GM12878 (cell line): ENCODE results near the gene CD244. TPM values are rescaled to one million over a fixed set of nuclear protein-coding genes. Genes with fewer than 3 reads are reported as not detected.

ENCODE experiments used
- CTCF ChIP-seq, 3 experiments: IDR thresholded peaks in 2 of 3; conservative IDR thresholded peaks in 1 of 3; 2 replicates each; pipeline ENCODE4 v1.5.1; 2011; ENCODE audit warnings: low read depth in 3 of 3, low read length in 3 of 3, mild to moderate bottlenecking in 3 of 3, control low read depth in 2 of 3, moderate library complexity in 2 of 3, inconsistent platforms in 1 of 3, mixed read lengths in 1 of 3; ENCODE audit not compliant: control insufficient read depth in 2 of 3, insufficient read depth in 1 of 3; ENCODE audit errors: extremely low read depth in 1 of 3
- GATAD2B ChIP-seq: fragments of 450-650 bp; conservative IDR thresholded peaks from 2 replicates; pipeline ENCODE4 v1.6.1; 2017; ENCODE audit warnings: low read depth, mild to moderate bottlenecking, moderate library complexity
- HDAC2 ChIP-seq: fragments of 200-600 bp; sonication (generic); IDR thresholded peaks from 2 replicates; pipeline ENCODE4 v1.6.1; 2017
- MEF2B ChIP-seq: fragments of 450-650 bp; IDR thresholded peaks from 2 replicates; pipeline ENCODE4 v1.6.1; 2018; ENCODE audit warnings: mild to moderate bottlenecking, moderate library complexity; ENCODE audit not compliant: partially characterized antibody, poor library complexity, severe bottlenecking
- MXI1 ChIP-seq: fragments of 150-350 bp; IDR thresholded peaks from 2 replicates; pipeline ENCODE4 v1.6.1; 2011; ENCODE audit warnings: low read depth, mild to moderate bottlenecking, inconsistent platforms, low read length, improper control_type of control experiment
- RAD21 ChIP-seq: IDR thresholded peaks from 2 replicates; pipeline ENCODE4 v1.6.1; 2011; ENCODE audit warnings: mild to moderate bottlenecking, low read depth, low read length, moderate library complexity; ENCODE audit not compliant: insufficient read depth
- RELB ChIP-seq: fragments of 450-650 bp; IDR thresholded peaks from 2 replicates; pipeline ENCODE4 v1.6.1; 2017; ENCODE audit warnings: low read depth, mild to moderate bottlenecking, moderate library complexity
- SMC3 ChIP-seq: IDR thresholded peaks from 2 replicates; pipeline ENCODE4 v1.6.1; 2011; ENCODE audit warnings: low read length, improper control_type of control experiment, borderline replicate concordance
- YY1 ChIP-seq: IDR thresholded peaks from 2 replicates; pipeline ENCODE4 v1.6.1; 2011; ENCODE audit warnings: low read depth, mild to moderate bottlenecking, low read length
- polyA plus RNA-seq, 11 experiments: library from polyadenylated mRNA; depleted of rRNA in 4 of 11; unstranded in 6 of 11; stranded (reverse) in 5 of 11; fragments of >200 nt; fragmentation: Nextera tagmentation in 4 of 11; fragmentation: Illumina TruSeq in 1 of 11; extraction: Ambion mirVana in 4 of 11; extraction: Trizol in 1 of 11; gene quantifications; 1 replicate in 1 of 11; 2 replicates in 10 of 11; pipeline versions ENCODE4 v1.2.1 to v1.2.3, GENCODE V29; 2011 to 2016; ENCODE audit warnings: inconsistent platforms in 2 of 11, missing spikeins in 2 of 11, low read depth in 1 of 11
- total RNA-seq, 4 experiments: library from RNA; depleted of rRNA in 3 of 4; stranded (reverse); fragments of >200 nt in 3 of 4; fragmentation: Illumina TruSeq in 1 of 4; extraction: Trizol in 1 of 4; gene quantifications; 2 replicates each; pipeline versions ENCODE4 v1.2.1 to v1.2.3, GENCODE V29; 2013 to 2021
- TF ChIP-seq, protein P1 (sequence below): fragments of 450-650 bp; IDR thresholded peaks from 2 replicates; pipeline ENCODE4 v1.6.1; 2016; ENCODE audit warnings: mild to moderate bottlenecking
- TF ChIP-seq, protein P2 (sequence below): fragments of 450-650 bp; IDR thresholded peaks from 2 replicates; pipeline ENCODE4 v1.6.1; 2018; ENCODE audit warnings: borderline replicate concordance, mild to moderate bottlenecking; ENCODE audit not compliant: partially characterized antibody

The CD244 gene
- total and polyA plus RNA-seq, 10 of the 15 experiments (the other 5 are each of a cell fraction or from before 2014, with no cell fraction given): 0.24 to 13.6 (median 0.73) TPM

DNA sequence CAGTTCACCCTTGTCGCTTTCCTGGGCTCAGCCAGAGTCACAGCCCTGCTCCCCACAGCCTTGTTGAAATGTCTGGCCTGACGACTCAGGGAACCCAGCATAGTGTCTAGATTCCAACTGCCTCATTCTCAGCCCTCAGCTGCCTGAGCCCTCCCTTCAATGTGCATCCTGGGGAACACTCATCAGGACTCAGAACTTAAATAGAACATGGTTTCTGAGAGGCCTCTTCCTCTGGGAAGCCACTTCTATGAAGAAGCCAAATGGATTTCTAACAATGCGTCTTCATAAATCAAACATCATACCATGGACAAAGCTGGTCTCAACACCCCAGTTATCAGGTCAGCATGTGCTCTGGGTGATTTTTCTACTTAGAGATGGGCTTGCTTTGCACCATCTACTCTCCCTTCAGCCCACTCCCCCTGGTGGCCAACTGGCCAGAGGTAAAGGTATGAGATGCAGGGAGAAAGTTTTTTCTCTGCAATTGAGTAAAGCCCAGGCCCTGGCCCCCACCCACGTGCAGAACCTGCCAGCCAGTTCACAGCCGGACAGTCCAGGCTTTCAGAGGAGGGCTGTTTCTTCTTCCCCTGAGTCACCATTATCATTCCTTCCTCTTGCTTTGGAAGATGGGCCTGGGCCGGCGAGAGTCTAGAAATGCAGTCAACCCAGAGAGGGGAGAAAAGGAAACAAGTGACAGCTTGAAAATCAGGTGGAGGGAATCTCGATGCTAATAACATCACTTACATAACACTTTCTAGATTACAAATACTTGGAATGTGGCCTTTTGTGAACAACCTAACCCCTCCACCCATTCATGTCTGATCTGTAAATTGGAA, 32.1 kb downstream of the CD244 start (continued):
- TF ChIP-seq CTCF (IDR thresholded peaks at IDR 0.05 in 2 of 3, conservative IDR thresholded peaks at IDR 0.05 in 1 of 3; ENCODE audit: control insufficient read depth in 2 of 3, extremely low read depth in 1 of 3, insufficient read depth in 1 of 3, low read depth in 3 of 3, low read length in 3 of 3) (peak; percentile 67 to 87 (median 76)), MEF2B (peak; percentile 1), HDAC2 (no peak), RELB (no peak), GATAD2B (no peak), RAD21 (peak; percentile 84), SMC3 (peak; percentile 95), MXI1 (peak; percentile 21; the same call in 1 of the 2 replicates), YY1 (peak; percentile 78)
- TF ChIP-seq, protein P1, sequence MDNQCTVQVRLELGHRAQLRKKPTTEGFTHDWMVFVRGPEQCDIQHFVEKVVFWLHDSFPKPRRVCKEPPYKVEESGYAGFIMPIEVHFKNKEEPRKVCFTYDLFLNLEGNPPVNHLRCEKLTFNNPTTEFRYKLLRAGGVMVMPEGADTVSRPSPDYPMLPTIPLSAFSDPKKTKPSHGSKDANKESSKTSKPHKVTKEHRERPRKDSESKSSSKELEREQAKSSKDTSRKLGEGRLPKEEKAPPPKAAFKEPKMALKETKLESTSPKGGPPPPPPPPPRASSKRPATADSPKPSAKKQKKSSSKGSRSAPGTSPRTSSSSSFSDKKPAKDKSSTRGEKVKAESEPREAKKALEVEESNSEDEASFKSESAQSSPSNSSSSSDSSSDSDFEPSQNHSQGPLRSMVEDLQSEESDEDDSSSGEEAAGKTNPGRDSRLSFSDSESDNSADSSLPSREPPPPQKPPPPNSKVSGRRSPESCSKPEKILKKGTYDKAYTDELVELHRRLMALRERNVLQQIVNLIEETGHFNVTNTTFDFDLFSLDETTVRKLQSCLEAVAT: no peak
- TF ChIP-seq, protein P2, sequence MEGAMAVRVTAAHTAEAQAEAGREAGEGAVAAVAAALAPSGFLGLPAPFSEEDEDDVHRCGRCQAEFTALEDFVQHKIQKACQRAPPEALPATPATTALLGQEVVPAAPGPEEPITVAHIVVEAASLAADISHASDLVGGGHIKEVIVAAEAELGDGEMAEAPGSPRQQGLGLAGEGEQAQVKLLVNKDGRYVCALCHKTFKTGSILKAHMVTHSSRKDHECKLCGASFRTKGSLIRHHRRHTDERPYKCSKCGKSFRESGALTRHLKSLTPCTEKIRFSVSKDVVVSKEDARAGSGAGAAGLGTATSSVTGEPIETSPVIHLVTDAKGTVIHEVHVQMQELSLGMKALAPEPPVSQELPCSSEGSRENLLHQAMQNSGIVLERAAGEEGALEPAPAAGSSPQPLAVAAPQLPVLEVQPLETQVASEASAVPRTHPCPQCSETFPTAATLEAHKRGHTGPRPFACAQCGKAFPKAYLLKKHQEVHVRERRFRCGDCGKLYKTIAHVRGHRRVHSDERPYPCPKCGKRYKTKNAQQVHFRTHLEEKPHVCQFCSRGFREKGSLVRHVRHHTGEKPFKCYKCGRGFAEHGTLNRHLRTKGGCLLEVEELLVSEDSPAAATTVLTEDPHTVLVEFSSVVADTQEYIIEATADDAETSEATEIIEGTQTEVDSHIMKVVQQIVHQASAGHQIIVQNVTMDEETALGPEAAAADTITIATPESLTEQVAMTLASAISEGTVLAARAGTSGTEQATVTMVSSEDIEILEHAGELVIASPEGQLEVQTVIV: no peak
